GM20431 (cell line): ENCODE results near the gene ECI2.

Source experiments
- in situ Hi-C: fragments of 300-500 bp; cut with MseI, MboI; formaldehyde crosslinking; loops from one replicate; pipeline ENCODE4 v1.15.0; 2020; ENCODE audit warnings: low sequenced_read_pairs; ENCODE audit not compliant: unreplicated experiment

The ECI2 gene

GRCh38 chr6:4066029-4066755 lies 69.2 kb downstream of the ECI2 start:
- in situ Hi-C loops: no loop called here
